NOMO-1 treated with dmso at 0.1 percent for 144 hours (cell line): ENCODE results near the gene TMEM163.

ENCODE experiments used
- DNase-seq: peaks from one replicate; lab custom pipeline; 2025; ENCODE audit not compliant: unreplicated experiment; lab: John Stamatoyannopoulos, UW

TMEM163 gene

GRCh38 chr2:134694411-134694810, 24.4 kb downstream of the TMEM163 start:
- DNase-seq = no peak

GRCh38 chr2:134693359-134694330, 25.2 kb downstream of the TMEM163 start:
- DNase-seq = no peak

- DNase-seq = no peak
Measured at GRCh38 chr2:134692499-134692898, 26.3 kb downstream of the TMEM163 start.

- DNase-seq = no peak
Measured at GRCh38 chr2:134690629-134691215, 28.1 kb downstream of the TMEM163 start.

- no peak for DNase-seq
Measured at GRCh38 chr2:134689315-134689714, 29.5 kb downstream of the TMEM163 start.

- no peak for DNase-seq
Measured at GRCh38 chr2:134685967-134686366, 32.8 kb downstream of the TMEM163 start.

GRCh38 chr2:134683561-134684112, 35.2 kb downstream of the TMEM163 start:
- DNase-seq = no peak

- no peak for DNase-seq
Measured at GRCh38 chr2:134682726-134683125, 36.1 kb downstream of the TMEM163 start.

GRCh38 chr2:134681201-134681600, 37.6 kb downstream of the TMEM163 start:
- DNase-seq = no peak

- DNase-seq = peak; percentile 45
Measured at GRCh38 chr2:134679745-134680144, 39.1 kb downstream of the TMEM163 start.

GRCh38 chr2:134679294-134679693, 39.5 kb downstream of the TMEM163 start:
- DNase-seq = no peak

- no peak for DNase-seq
Measured at GRCh38 chr2:134677856-134678756, 40.7 kb downstream of the TMEM163 start.

GRCh38 chr2:134676960-134677359, 41.8 kb downstream of the TMEM163 start:
- DNase-seq = no peak

- no peak for DNase-seq
Measured at GRCh38 chr2:134675314-134675713, 43.5 kb downstream of the TMEM163 start.

GRCh38 chr2:134674687-134675086, 44.1 kb downstream of the TMEM163 start:
- DNase-seq = peak; percentile 21

GRCh38 chr2:134671513-134671912, 47.3 kb downstream of the TMEM163 start:
- no peak for DNase-seq

GRCh38 chr2:134670955-134671354, 47.8 kb downstream of the TMEM163 start:
- DNase-seq = no peak

GRCh38 chr2:134669731-134670669, 48.8 kb downstream of the TMEM163 start:
- DNase-seq = no peak

GRCh38 chr2:134668821-134669220, 50.0 kb downstream of the TMEM163 start:
- no peak for DNase-seq

- DNase-seq = no peak
Measured at GRCh38 chr2:134667541-134667940, 51.3 kb downstream of the TMEM163 start.
